ENCODE measurements around the gene TFE3.

TFE3 gene

GRCh38 chrX:49042581-49043219, 457 bp downstream of the TFE3 start:
- TF ChIP-seq CTCF (IDR thresholded peaks at IDR 0.05; ENCODE audit: low read depth, low read length): no peak
- peak overlapping the region; percentile 77 for H3K4me3 ChIP-seq (ENCODE audit: low read depth, low read length)

GRCh38 chrX:49041744-49042580, 1.2 kb downstream of the TFE3 start:
- no peak for TF ChIP-seq CTCF (IDR thresholded peaks at IDR 0.05; ENCODE audit: low read depth, low read length)
- peak overlapping the region; percentile 77 for H3K4me3 ChIP-seq (ENCODE audit: low read depth, low read length)

GRCh38 chrX:49040376-49040955, 2.7 kb downstream of the TFE3 start:
- no peak for TF ChIP-seq CTCF (IDR thresholded peaks at IDR 0.05; ENCODE audit: low read depth, low read length)
- peak overlapping the region; percentile 77 for H3K4me3 ChIP-seq (ENCODE audit: low read depth, low read length)

- H3K4me3 ChIP-seq (ENCODE audit: low read depth, low read length): peak overlapping the region; percentile 77
Observed at GRCh38 chrX:49039598-49040375, 3.4 kb downstream of the TFE3 start.

GRCh38 chrX:49037883-49038475, 5.2 kb downstream of the TFE3 start:
- no peak for TF ChIP-seq CTCF (IDR thresholded peaks at IDR 0.05; ENCODE audit: low read depth, low read length)
- no peak overlapping the region for H3K4me3 ChIP-seq (ENCODE audit: low read depth, low read length)

More at GRCh38 chrX:49039598-49040375, 3.4 kb downstream of the TFE3 start:
- 0 out of 2 replicates have a peak, but pooled peaks have one; percentile 13 for TF ChIP-seq CTCF (IDR thresholded peaks at IDR 0.05; ENCODE audit: low read depth, low read length)

- no peak overlapping the region for H3K4me3 ChIP-seq (ENCODE audit: low read depth, low read length)
- TF ChIP-seq CTCF (IDR thresholded peaks at IDR 0.05; ENCODE audit: low read depth, low read length): no peak
Observed at GRCh38 chrX:49030283-49030682, 12.9 kb downstream of the TFE3 start.
